GM12891 (cell line): ENCODE results near the gene JAM3.

Experiments
- PAX5 ChIP-seq: IDR thresholded peaks from 2 replicates; pipeline ENCODE4 v1.6.1; 2011; ENCODE audit warnings: low read length, moderate library complexity, mild to moderate bottlenecking; ENCODE audit not compliant: insufficient read depth, severe bottlenecking
- POLR2A ChIP-seq: IDR thresholded peaks from 2 replicates; pipeline ENCODE4 v1.6.1; 2011; ENCODE audit warnings: low read depth, low read length, control low read depth
- POLR2AphosphoS5 ChIP-seq: IDR thresholded peaks from 2 replicates; pipeline ENCODE4 v1.6.1; 2011; ENCODE audit warnings: low read depth, low read length, control low read depth
- POU2F2 ChIP-seq: IDR thresholded peaks from 2 replicates; pipeline ENCODE4 v1.6.1; 2011; ENCODE audit warnings: low read depth, mild to moderate bottlenecking, control low read depth, low read length, moderate library complexity
- SPI1 ChIP-seq: IDR thresholded peaks from 2 replicates; pipeline ENCODE4 v1.6.1; 2011; ENCODE audit warnings: low read depth, low read length, control low read depth
- TAF1 ChIP-seq: IDR thresholded peaks from 2 replicates; pipeline ENCODE4 v1.6.1; 2011; ENCODE audit warnings: low read depth, low read length, control low read depth

DNA sequence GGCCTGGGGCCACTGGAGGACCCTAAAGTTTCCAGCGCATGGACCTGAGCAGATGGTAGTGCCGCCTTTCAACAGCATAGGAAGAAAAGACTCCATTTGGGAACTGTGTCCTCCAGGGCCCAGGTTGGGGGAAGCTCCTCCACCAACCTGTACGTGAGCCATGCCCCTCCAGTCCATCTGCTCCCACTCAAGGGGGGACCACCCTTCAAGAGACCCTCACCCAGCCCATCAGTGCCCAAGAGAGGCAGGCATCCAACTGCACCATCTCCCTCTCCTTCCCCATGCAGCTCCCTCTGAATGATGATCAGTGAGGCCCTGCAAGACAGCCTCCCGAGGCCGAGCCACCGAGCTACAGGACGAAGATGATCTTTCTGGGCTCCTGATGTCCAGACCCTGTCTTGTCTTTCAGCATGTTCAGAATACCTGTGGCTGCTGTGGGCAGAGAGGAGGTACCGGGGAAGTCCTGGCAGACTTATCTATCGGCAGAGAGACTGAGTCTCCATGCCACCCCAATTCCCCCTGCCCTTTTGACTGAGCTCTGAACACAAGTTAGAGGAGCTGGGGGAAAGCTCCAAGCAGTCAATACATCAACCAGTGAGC is 25.0 kb upstream of the JAM3 start:
- TF ChIP-seq POU2F2 (no peak), POLR2AphosphoS5 (no peak), POLR2A (no peak), SPI1 (no peak), TAF1 (no peak), PAX5 (no peak)
